HG03097 (cell line): Measurements from ENCODE around the gene SETD4.
"Not testable (repeated sequence)": the region's sequence is repeated elsewhere in the genome, so short reads cannot be mapped to it uniquely, and the experiment has no call there.

Experiments used
- ATAC-seq: cut with Tn5 transposase; IDR thresholded peaks from one replicate; pipeline ENCODE4 v1.9.1; 2021; ENCODE audit not compliant: unreplicated experiment, low FRiP score

Gene SETD4

DNA sequence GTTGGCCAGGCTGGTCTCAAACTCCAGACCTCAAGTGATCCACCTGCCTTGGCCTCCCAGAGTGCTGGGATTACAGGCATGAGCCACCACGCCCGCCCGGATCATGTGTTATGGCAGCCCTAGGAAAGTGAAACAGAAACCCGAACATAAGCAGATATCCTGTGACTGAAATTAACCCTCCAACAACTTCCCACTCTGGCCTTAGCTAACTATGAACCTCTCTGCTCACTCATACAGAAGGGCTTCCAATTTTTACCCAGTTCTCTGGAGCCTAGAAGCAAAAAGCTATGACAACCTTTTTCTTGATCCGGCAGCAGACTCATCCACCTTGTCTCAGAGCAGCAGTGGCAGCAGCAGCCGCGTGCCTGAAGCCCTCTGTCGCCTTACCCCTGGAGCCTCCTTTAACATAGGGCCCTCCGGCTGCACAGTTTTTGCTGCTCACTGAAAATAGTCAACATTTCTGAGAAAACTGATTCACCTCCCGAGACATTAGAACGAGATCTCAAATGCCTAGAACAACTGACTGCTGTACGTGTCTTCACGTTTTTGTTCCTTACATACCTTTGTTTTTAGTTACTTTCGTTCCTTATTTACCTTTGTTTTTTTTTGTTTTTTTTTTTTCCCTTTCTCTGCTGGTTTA lies 18.8 kb upstream of the SETD4 start:
- ATAC-seq, result peak; percentile 64

DNA sequence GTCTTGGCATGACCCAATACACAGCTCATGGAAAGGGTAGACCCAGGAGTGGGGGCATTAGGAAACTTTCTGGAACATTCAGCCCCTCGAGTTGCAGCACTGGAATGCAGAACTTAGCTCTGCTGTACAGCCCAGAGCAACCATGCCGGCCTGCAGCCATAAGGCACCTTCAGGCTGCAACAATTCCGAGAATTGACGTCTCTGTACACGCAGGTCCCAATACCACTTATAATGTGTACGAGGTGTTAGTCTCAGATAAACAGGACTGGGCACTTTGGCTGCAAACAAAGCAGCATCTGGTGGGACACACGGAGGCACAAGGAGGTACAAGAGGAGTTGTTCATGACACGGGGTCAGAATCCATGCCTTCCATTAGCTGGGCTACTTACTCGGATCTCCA lies 17.4 kb upstream of the SETD4 start:
- no peak for ATAC-seq

DNA sequence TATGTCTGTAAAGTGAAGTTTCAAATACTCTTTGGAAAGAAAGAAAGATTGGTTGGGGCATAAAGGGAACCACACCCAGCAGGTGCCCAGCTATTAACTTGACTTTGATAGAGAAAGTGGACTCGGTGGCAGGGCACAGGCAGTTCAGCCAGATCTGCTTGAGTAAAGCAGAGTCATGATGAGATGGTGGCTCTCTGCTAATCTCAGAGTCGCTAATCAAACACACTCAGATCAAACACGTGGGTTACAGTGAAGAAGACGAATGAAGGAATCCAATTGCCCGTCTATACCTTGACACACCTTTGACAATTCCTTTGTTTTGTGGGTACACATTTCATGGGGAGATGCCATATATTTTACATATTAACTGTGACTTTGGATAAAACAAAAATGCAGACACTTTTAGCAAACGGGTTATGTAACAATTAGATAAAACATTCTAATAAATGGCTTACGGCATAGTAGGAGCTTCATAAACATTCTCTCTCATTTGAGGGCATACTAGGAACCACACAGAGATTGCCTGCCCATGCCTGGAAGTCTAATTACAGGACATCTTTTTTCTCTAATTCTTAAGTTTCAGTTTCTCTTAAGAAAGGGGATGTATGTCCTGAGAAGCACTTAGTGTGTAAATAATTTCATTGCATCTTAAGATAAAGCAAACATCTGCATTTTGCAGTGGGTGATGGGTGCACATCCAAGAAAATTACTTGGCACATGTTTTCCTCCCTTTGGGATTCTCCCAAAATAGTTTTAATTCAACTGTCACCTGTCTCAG lies 16.7 kb upstream of the SETD4 start:
- ATAC-seq, result no peak

DNA sequence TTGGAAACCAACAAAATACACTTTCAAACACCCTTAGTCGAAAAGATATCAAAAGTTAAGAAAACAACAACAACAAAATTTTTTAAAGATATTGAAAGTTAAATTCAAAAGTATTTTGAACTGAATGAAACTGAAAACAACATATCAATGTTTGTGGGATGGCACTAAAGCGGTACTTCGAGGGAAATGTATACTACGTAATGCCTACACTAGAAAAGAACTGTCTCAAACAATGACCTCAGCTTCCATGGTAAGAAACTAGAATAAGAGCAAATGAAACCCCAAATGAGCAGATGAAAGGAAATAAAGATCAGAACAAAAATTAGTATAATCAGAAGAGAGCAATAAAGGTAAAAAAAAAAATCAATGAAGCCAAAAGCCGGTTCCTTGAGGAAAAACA lies 15.6 kb upstream of the SETD4 start:
- ATAC-seq, result no peak

DNA sequence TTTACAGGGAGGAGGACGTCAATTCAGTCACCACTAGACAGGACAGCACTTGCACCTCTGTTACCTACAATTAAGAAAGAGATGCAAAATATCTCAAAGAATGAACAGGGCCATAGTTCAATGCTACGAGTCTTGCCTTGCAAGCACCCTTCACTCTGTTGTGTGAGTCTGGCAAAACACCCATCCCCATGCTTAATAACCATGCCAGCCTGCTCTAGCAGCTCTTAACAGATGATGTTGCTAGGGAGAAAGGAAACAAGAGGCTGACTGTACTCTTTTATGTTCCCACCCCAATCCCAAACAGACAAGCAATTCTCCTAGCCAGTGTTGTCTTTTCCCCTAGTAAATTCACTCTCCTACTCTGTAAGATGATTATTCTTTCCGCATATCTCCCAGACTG lies 14.8 kb upstream of the SETD4 start:
- no peak for ATAC-seq

DNA sequence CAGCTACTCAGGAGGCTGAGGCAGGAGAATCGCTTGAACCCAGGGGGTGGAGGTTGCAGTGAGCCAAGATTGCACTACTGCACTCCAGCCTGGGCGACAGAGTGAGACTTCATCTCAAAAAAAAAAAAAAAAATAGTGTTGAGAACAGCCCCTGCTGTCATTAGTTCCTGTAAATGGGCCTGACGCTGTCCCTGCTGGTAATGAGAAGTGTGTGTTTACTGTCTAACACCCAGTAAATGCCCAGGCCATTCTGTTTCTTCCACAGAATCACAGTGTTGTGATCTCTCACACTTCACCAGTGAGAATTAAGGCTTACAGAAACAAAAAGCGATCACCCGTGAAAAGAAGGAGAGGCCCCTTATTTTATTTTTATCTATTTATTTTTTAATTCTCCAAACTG lies 13.6 kb upstream of the SETD4 start:
- ATAC-seq, result not testable (repeated sequence)

DNA sequence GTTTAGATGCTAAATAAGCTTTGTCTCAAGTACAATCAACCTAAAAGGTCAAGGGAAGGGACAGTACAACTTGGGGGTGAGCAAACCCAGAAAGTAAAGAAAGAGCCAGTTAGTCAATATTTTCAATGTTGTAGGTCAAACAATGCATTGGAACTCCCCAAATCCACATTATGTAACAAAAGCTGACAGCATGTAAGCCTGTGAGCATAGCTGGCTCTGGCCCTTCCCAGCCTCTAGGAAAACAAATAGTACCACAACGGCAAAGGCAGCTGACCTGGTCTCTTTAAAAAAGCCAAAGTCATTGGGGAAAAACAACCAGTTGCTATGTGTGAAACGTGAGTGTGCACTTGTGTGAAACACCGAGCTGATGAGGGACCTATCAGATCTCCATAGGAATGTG lies 12.9 kb upstream of the SETD4 start:
- ATAC-seq, result no peak

DNA sequence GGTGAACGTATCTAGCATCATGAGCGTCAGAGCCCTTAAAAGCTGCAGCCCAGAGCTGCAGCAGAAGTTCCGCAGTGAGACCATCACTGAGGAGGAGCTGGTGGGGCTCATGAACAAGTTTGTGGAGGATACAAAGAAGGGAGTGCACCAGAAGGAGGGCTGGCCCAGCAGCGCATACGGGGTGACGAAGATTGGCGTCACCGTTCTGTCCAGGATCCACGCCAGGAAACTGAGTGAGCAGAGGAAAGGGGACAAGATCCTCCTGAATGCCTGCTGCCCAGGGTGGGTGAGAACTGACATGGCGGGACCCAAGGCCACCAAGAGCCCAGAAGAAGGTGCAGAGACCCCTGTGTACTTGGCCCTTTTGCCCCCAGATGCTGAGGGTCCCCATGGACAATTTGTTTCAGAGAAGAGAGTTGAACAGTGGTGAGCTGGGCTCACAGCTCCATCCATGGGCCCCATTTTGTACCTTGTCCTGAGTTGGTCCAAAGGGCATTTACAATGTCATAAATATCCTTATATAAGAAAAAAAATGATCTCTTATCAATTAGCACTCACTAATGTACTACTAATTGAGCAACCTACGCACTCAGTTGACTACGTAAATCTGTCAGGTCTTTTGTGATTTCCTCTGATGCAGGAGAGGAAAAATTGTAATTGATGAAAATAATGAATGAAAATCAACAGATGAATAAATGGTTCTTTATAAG lies 12.3 kb upstream of the SETD4 start:
- ATAC-seq, result no peak

DNA sequence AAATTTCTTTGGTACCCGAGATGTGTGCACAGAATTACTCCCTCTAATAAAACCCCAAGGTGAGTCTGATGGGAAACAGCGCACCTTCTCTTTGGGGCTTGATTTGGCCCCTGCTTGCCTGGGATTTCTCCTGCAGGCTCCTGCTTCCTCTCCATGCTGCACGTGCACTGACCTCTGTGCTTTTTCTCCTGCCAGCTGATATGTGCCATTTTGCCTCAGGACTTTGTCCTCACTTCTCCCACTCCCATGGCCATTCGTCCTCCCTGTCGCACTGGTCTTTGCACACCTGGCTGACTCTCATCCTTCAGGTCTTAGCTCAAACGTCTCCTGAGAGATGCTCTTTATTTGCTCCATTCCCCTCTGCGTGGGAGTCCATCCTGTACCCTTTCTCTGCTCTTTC lies 10.7 kb upstream of the SETD4 start:
- ATAC-seq, result no peak

DNA sequence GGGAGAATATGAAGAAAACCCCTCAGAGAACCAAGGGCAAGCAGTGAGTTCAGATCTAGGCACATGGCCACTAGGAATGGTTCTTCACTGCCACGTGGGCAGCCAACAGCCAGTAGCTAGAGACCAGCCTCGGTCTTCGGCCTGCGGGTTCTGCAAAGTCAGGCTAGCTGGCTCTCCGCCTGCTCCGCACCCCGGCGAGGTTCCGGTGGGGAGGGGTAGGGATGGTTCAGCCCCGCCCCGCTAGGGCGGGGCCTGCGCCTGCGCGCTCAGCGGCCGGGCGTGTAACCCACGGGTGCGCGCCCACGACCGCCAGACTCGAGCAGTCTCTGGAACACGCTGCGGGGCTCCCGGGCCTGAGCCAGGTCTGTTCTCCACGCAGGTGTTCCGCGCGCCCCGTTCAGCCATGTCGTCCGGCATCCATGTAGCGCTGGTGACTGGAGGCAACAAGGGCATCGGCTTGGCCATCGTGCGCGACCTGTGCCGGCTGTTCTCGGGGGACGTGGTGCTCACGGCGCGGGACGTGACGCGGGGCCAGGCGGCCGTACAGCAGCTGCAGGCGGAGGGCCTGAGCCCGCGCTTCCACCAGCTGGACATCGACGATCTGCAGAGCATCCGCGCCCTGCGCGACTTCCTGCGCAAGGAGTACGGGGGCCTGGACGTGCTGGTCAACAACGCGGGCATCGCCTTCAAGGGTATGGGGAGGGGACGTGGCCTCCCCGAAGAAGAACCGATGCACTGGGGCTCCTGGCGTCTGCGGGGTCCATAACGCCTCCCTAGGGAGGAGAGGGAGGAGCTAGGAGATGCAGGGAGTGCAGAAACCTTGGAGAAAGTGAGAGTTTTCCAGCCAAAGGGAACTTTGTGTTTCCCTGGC lies 9.6 kb upstream of the SETD4 start, which contains the start of gene CBR1:
Gene CBR1, plus strand, starts transcription at position 312 of the 871 bp plus-strand sequence. Its CDS starts 92 bp downstream, at position 404.
- peak; percentile 84 for ATAC-seq

DNA sequence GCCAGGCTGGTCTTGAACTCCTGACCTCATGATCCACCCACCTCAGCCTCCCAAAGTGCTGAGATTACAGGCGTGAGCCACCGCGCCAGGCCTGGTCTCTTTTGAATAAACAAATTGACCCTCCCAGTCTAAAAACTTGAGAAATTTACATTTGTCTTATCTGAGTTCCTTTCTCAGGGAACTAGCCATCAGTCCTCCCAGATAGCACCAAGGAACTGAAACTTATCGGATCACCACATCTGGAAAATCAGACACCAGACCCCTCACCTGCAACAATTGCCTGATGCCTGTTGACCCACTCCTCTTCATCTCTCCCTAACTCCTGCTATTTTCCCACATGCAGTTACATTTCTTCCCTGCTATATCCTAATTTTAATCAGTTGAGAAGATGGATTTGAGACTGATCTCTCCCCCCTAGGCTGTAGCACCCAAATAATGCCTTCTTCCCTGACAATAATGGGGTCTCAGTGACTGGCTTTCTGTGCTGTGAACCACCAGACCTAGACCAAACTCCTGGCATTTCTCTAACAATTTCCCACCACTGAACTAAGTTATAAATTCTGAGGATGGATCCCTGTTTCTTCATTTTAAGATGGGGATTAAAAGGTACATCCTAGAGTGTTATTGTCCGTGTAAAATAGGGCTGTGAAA lies 8.5 kb upstream of the SETD4 start:
- no peak for ATAC-seq

DNA sequence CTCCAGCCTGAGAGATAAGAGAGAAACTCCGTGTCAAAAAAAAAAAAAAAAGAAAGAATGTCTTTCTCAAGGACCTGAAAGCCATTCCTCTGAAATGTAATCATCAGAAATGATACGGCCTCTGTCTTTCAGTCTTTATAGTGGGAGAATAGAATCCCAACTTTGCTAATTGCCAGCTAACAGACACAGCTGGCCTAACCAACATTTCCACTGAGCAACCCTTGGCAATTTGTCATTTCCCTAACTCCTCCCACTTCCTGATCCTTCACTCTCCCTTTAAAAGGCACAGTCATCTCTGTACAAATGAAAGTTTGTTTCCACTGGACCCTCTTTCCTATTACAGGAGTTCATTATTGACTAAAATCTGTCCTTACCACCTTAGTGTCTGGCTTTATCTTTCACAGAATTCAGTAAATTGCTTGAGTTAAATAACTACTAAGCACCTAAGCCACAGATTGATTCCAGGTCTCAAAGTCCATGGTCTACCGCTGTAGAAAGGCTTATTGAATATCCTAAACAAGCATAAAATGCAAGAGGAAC lies 5.2 kb upstream of the SETD4 start:
- ATAC-seq, result no peak

DNA sequence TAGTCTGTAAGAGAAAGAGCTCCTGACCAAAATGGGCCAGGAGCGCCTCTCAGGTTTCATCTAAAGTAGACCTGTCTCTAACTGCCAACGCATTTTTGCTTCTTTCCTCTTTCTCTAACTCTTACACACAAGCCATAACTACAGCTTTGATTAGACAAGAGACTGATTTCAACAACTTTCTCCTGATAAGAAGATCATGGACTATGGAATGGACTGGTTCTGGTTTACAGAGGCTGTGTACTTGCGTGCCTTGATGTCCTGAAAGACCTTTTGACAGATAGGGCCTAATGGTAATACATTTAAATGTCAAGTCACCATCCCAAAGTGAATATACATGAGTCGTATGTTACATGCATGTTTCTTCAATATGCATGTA lies 3.7 kb upstream of the SETD4 start:
- ATAC-seq, result no peak

DNA sequence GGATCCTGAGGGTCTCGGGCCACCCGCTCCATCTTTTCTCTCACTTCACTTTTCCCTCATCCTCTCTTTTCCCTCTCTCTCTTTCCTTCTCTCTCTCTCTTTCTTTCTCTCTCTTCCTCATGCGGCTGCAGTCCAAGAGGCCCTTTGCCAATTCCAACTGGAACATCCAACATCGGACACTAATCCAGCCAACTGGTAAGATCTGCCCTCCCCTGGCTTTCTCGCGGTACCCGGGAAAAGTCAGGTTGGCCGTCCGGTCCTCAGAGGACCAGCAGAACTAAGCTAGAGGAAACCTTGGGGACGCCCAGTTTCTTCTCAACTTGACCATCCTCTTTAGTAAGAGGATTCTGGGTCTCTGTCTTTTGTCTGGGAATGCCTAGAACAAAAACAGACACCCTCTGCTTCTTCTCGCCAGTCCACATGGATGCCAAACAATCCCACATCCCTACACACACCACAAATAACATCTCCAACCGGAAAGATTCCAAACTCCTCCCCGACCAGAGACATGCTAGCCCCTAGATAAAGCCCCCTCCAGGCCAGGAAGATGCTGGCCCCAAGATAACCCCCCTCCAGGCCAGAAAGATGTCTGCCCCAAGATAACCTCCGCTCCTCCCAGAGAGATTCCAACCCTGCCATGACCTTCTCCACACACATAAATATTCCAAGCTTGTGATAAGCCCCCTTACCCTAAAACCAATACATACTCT lies 3.2 kb upstream of the SETD4 start:
- ATAC-seq, result no peak

DNA sequence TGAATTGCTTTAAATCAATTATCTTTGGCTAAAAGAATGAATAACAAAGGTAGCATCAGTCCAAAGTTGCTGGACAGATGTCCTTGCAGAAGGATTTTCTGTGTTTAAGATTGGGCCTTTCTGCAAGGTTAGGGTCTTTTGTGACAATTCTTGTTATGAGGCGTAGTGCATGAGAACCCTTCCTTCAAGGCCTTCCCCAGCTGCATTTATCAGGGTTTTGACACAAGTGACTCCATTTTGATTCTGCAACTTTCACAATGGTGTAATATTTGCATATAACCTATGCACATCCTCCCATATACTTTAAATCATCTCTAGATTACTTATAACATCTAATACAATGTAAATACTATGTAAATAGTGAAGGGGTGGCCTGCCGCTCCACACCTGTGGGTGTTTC lies 1.1 kb upstream of the SETD4 start:
- no peak for ATAC-seq

DNA sequence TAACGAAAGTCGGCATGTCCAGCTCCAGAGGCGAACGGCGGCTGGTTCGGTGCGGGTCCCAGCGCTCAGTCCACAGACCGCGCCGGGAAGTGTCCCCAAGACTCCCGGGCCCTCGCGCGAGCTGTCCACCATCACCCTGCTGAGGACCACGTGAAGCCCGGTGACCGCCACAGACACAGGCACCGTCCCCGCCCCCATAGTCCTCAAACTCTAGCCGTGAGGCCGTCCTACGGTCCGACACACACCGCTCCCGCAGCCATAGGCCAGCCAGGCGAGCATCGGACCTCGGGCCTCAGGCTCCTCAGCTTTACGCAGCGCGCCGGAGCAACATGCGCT lies 535 bp downstream of the SETD4 start:
- peak; percentile 43 for ATAC-seq

DNA sequence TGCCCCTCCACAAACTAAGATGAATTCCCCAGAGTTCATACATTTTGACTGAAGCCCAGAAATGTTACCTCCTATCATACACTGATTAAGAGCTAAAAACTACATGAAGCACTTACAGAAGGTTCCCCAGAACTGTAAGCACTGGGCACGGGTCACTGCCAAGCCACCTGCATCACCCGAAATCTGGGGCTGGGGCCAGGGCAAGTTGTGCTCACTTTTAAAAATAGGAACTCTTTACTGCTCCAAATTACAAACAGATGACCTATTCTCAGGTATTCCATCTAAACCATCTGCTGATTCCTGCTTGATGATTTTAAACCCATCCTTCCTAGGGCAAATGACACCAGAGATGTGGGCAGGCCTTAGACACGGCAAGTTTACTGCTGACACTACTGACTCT lies 4.8 kb downstream of the SETD4 start:
- ATAC-seq, result no peak

DNA sequence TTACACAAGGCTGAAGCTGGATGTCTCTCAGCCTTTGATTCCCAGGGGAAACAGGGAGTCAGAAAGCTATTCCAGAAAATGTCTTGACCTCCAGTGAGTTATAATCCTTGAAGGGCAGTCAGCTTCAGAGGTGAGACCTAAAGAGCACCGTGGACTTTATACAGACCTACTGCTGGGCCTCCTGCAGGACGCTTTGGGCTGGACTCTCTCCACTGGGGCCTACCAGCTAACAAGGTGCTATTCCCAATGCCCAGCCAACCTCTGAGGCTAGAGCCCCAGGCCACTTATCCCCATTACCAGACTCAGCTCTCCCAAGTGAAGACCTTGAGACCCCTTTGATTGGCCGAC lies 6.6 kb downstream of the SETD4 start:
- no peak for ATAC-seq

DNA sequence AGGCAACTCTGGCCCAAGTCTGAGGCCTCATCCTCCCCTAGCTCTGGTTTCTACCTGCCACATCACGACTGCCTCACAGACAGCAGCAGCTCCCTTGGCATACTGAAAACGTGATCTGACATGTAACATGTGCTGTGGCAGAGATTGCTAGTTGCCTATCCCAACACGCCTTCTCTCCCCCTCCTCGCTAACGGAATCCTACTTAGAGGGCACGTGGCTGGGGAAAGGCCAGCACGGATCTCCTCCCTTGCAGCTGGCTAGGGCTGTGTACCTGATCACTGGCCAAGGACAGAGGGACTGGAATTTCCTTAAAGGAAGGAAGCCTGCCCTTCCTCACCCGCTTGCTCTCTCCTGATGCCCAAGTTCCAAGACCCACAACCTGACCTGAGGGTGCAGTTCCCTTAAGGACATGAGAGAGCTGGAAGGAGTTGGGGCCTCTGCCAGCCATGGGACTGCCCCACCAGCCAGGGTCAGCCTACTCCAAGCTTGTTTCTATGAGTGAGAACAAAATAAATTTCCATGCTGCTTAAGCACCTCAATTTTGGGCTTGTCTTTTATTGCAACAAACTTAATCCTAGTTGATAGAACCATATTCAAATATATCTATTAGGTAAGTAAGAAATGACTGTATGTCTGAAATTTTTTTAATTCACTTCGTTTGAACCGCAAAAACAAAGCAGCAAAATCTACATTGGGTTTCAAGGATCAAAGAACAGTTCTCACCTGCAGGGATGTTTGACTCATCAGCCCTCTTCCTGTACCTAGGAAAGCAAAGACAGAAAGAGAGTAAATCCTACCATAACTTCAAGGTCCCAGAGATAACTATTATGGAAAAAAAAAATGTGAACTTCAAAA lies 7.2 kb downstream of the SETD4 start:
- no peak for ATAC-seq
